ENCODE measurements around the gene ZNF777. TPM values are rescaled to one million over a fixed set of nuclear protein-coding genes. Genes with fewer than 3 reads are reported as not detected.

The ZNF777 gene
- total and polyA plus RNA-seq, 9 of the 15 experiments (the other 6 are each of a cell fraction or from before 2014, with no cell fraction given): 0.11 to 32.6 (median 9.0) TPM

DNA sequence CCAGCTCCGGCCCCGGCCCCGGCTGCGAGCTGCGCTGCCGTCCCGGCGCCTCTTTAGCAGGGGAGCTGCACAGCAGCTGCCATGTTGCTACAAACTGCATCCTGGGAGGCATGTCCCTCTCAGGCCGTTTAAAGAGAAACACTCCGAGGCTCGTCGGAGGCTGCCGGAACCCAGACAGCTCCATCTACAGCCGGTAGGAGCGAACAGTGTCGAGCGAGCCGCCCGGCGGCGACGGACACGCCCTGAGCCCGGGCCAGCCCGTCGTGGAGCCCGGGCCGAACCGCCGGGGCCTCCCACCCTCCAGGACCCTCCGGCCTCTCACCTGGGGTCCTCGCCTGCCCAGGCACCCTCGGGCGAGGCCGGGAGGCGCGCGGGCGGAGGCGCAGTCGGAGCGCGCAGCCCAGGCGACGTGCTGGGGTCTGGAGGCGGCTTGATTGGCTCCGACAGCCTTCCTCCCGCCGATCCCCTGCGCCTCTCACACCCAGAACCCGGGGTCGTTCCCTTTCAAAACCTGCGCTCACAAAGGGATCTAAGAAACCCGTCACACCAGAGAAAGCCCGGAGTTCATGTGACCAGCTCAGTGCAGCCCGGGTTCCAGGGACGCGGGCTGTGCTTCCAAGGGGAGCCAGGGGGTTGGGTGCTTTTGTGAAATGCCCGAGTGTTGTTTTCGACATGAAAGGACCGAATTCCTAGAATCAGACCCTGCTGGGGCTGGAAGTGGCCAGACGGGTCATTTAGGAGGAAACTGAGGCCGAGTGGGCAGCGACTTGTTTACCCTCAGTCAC lies at the start of gene ZNF777 (continued):
- peak; percentile 48; the same call in 1 of the 2 replicates for TF ChIP-seq CREB1 (IDR thresholded peaks at IDR 0.05)
- peak; percentile 59 for TF ChIP-seq CREB1 (CRISPR knock-in tag; IDR thresholded peaks at IDR 0.05)
- TF ChIP-seq POLR2AphosphoS2 (IDR thresholded peaks at IDR 0.05; ENCODE audit: low read length): no peak
- TF ChIP-seq ZNF75A (CRISPR knock-in tag; IDR thresholded peaks at IDR 0.05): no peak
- TF ChIP-seq, protein P1, sequence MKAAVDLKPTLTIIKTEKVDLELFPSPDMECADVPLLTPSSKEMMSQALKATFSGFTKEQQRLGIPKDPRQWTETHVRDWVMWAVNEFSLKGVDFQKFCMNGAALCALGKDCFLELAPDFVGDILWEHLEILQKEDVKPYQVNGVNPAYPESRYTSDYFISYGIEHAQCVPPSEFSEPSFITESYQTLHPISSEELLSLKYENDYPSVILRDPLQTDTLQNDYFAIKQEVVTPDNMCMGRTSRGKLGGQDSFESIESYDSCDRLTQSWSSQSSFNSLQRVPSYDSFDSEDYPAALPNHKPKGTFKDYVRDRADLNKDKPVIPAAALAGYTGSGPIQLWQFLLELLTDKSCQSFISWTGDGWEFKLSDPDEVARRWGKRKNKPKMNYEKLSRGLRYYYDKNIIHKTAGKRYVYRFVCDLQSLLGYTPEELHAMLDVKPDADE (conservative IDR thresholded peaks at IDR 0.05; ENCODE audit: control insufficient read depth, low read depth, low read length): 0 out of 2 replicates have a peak, but pooled peaks have one; percentile 40
- TF ChIP-seq TAF7 (tag; IDR thresholded peaks at IDR 0.05): no peak
- TF ChIP-seq, protein P2, sequence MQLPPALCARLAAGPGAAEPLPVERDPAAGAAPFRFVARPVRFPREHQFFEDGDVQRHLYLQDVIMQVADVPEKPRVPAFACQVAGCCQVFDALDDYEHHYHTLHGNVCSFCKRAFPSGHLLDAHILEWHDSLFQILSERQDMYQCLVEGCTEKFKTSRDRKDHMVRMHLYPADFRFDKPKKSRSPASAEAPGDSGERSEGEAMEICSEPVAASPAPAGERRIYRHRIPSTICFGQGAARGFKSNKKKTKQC (CRISPR knock-in tag; IDR thresholded peaks at IDR 0.05): peak; percentile 67; the same call in 1 of the 2 replicates
- TF ChIP-seq SRF (CRISPR knock-in tag; IDR thresholded peaks at IDR 0.05): peak; percentile 31 to 62; a peak in 1 of 4 replicates
- no peak for TF ChIP-seq HMG20A (CRISPR knock-in tag; conservative IDR thresholded peaks at IDR 0.05)
- no peak for TF ChIP-seq FOXA1 (IDR thresholded peaks at IDR 0.05; ENCODE audit: borderline replicate concordance)
- peak; percentile 94 for TF ChIP-seq NCOA6 (IDR thresholded peaks at IDR 0.05)
- no peak for TF ChIP-seq XRCC3 (IDR thresholded peaks at IDR 0.05)
- no peak for TF ChIP-seq NR3C1 (CRISPR knock-in tag; IDR thresholded peaks at IDR 0.05)
- TF ChIP-seq MCM2 (IDR thresholded peaks at IDR 0.05; ENCODE audit: low read depth): no peak
- TF ChIP-seq, protein P3, sequence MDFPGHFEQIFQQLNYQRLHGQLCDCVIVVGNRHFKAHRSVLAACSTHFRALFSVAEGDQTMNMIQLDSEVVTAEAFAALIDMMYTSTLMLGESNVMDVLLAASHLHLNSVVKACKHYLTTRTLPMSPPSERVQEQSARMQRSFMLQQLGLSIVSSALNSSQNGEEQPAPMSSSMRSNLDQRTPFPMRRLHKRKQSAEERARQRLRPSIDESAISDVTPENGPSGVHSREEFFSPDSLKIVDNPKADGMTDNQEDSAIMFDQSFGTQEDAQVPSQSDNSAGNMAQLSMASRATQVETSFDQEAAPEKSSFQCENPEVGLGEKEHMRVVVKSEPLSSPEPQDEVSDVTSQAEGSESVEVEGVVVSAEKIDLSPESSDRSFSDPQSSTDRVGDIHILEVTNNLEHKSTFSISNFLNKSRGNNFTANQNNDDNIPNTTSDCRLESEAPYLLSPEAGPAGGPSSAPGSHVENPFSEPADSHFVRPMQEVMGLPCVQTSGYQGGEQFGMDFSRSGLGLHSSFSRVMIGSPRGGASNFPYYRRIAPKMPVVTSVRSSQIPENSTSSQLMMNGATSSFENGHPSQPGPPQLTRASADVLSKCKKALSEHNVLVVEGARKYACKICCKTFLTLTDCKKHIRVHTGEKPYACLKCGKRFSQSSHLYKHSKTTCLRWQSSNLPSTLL (IDR thresholded peaks at IDR 0.05): no peak
- TF ChIP-seq, protein P4, sequence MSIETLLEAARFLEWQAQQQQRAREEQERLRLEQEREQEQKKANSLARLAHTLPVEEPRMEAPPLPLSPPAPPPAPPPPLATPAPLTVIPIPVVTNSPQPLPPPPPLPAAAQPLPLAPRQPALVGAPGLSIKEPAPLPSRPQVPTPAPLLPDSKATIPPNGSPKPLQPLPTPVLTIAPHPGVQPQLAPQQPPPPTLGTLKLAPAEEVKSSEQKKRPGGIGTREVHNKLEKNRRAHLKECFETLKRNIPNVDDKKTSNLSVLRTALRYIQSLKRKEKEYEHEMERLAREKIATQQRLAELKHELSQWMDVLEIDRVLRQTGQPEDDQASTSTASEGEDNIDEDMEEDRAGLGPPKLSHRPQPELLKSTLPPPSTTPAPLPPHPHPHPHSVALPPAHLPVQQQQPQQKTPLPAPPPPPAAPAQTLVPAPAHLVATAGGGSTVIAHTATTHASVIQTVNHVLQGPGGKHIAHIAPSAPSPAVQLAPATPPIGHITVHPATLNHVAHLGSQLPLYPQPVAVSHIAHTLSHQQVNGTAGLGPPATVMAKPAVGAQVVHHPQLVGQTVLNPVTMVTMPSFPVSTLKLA (conservative IDR thresholded peaks at IDR 0.05): peak in 1 of 2 experiments; percentile 55; a peak in 2 of 4 replicates
- TF ChIP-seq ZC3H11A (IDR thresholded peaks at IDR 0.05; ENCODE audit: low read depth, low read length): no peak
- TF ChIP-seq BMI1 (IDR thresholded peaks at IDR 0.05; ENCODE audit: low read length): no peak
- TF ChIP-seq, protein P5, sequence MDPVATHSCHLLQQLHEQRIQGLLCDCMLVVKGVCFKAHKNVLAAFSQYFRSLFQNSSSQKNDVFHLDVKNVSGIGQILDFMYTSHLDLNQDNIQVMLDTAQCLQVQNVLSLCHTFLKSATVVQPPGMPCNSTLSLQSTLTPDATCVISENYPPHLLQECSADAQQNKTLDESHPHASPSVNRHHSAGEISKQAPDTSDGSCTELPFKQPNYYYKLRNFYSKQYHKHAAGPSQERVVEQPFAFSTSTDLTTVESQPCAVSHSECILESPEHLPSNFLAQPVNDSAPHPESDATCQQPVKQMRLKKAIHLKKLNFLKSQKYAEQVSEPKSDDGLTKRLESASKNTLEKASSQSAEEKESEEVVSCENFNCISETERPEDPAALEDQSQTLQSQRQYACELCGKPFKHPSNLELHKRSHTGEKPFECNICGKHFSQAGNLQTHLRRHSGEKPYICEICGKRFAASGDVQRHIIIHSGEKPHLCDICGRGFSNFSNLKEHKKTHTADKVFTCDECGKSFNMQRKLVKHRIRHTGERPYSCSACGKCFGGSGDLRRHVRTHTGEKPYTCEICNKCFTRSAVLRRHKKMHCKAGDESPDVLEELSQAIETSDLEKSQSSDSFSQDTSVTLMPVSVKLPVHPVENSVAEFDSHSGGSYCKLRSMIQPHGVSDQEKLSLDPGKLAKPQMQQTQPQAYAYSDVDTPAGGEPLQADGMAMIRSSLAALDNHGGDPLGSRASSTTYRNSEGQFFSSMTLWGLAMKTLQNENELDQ (CRISPR knock-in tag; IDR thresholded peaks at IDR 0.05; ENCODE audit: borderline replicate concordance): no peak
- TF ChIP-seq NEUROD1 (IDR thresholded peaks at IDR 0.05; ENCODE audit: borderline replicate concordance, low read depth, low read length, partially characterized antibody): peak; percentile 78
- TF ChIP-seq EWSR1 (IDR thresholded peaks at IDR 0.05; ENCODE audit: borderline replicate concordance, low read depth, partially characterized antibody): no peak

All from K562 (cell line).